Peyer's patch (tissue), 4 donors: Measurements from ENCODE around the gene TRIP10.

Source experiments
- POLR2A ChIP-seq, 2 donors: fragments of 450-650 bp; IDR thresholded peaks; one replicate each; pipeline ENCODE4 v1.5.1; 2017; ENCODE audit warnings: antibody characterized with exemption in 2 of 2, mild to moderate bottlenecking in 2 of 2, moderate library complexity in 2 of 2
- TF ChIP-seq, protein P1 (sequence below), 6 experiments: fragments of 450-650 bp in 4 of 6; fragments of 200-600 bp in 2 of 6; sonication (generic) in 1 of 6; IDR thresholded peaks; one replicate each; pipeline ENCODE4 v1.5.1; 2017 to 2019; ENCODE audit warnings: antibody characterized with exemption in 6 of 6, mild to moderate bottlenecking in 3 of 6, moderate library complexity in 1 of 6

- TF ChIP-seq, protein P1, sequence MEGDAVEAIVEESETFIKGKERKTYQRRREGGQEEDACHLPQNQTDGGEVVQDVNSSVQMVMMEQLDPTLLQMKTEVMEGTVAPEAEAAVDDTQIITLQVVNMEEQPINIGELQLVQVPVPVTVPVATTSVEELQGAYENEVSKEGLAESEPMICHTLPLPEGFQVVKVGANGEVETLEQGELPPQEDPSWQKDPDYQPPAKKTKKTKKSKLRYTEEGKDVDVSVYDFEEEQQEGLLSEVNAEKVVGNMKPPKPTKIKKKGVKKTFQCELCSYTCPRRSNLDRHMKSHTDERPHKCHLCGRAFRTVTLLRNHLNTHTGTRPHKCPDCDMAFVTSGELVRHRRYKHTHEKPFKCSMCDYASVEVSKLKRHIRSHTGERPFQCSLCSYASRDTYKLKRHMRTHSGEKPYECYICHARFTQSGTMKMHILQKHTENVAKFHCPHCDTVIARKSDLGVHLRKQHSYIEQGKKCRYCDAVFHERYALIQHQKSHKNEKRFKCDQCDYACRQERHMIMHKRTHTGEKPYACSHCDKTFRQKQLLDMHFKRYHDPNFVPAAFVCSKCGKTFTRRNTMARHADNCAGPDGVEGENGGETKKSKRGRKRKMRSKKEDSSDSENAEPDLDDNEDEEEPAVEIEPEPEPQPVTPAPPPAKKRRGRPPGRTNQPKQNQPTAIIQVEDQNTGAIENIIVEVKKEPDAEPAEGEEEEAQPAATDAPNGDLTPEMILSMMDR (IDR thresholded peaks at IDR 0.05), result no peak
- TF ChIP-seq POLR2A (IDR thresholded peaks at IDR 0.05), result no peak
Observed at GRCh38 chr19:6720369-6721137, 18.9 kb upstream of the TRIP10 start, which contains the start of gene C3.
